ENCODE measurements around the gene FAM120A. TPM values are rescaled to one million over a fixed set of nuclear protein-coding genes. Genes with fewer than 3 reads are reported as not detected.
"Not testable (repeated sequence)": the region's sequence is repeated elsewhere in the genome, so short reads cannot be mapped to it uniquely, and the experiment has no call there.

The FAM120A gene
- total RNA-seq, 1 donor from 2014 or later = 135 TPM

- intact Hi-C loops (cut with DNase I) = no loop called here
- Histone ChIP-seq H3K9me3 (no peaks in the 10 kb centered on the region), H3K27me3 (no peaks in the 10 kb centered on the region), H3K27ac (no peak overlapping the region), H3K4me3 (no peak overlapping the region), H3K4me1 (no peaks in the 10 kb centered on the region), H3K36me3 (no peaks in the 10 kb centered on the region)
- TF ChIP-seq, protein P1, sequence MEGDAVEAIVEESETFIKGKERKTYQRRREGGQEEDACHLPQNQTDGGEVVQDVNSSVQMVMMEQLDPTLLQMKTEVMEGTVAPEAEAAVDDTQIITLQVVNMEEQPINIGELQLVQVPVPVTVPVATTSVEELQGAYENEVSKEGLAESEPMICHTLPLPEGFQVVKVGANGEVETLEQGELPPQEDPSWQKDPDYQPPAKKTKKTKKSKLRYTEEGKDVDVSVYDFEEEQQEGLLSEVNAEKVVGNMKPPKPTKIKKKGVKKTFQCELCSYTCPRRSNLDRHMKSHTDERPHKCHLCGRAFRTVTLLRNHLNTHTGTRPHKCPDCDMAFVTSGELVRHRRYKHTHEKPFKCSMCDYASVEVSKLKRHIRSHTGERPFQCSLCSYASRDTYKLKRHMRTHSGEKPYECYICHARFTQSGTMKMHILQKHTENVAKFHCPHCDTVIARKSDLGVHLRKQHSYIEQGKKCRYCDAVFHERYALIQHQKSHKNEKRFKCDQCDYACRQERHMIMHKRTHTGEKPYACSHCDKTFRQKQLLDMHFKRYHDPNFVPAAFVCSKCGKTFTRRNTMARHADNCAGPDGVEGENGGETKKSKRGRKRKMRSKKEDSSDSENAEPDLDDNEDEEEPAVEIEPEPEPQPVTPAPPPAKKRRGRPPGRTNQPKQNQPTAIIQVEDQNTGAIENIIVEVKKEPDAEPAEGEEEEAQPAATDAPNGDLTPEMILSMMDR (IDR thresholded peaks at IDR 0.05) = no peak
- DNase-seq (ENCODE audit: low spot score in 2 of 2) = no peak
These were observed 13.5 kb upstream of the FAM120A start for GRCh38 chr9:93437996-93438395.

DNA sequence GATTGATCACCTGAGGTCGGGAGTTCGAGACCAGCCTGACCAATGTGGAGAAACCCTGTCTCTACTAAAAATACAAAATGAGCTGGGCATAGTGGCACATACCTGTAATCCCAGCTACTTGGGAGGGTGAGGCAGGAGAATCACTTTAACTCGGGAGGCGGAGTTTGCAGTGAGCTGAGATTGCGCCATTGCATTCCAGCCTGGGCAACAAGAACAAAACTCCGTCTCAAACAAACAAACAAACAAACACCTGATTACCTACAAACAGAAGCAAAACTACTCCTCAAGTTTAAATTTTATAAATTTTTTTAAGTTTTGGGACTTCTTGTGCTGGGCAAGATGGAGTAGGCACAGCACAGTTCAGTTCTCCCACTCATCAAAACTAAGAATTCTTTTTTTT is 12.2 kb upstream of the FAM120A start:
- intact Hi-C loops (cut with DNase I); H3K9me3 ChIP-seq; H3K4me3 ChIP-seq; H3K36me3 ChIP-seq; H3K27me3 ChIP-seq; H3K4me1 ChIP-seq; DNase-seq (ENCODE audit: low spot score in 2 of 2); H3K27ac ChIP-seq: not testable (repeated sequence)

GRCh38 chr9:93440896-93441580 is 10.4 kb upstream of the FAM120A start:
- Histone ChIP-seq H3K36me3 (peaks cover 0 to 3% of the 10 kb centered on the region in 2 donors), H3K9me3 (no peaks in the 10 kb centered on the region), H3K4me1 (no peaks in the 10 kb centered on the region), H3K27me3 (no peaks in the 10 kb centered on the region), H3K27ac (no peak overlapping the region), H3K4me3 (no peak overlapping the region)
- intact Hi-C loops (cut with DNase I) = no loop called here
- no peak for DNase-seq (ENCODE audit: low spot score in 2 of 2)
- TF ChIP-seq, protein P1 (IDR thresholded peaks at IDR 0.05) = no peak

DNA sequence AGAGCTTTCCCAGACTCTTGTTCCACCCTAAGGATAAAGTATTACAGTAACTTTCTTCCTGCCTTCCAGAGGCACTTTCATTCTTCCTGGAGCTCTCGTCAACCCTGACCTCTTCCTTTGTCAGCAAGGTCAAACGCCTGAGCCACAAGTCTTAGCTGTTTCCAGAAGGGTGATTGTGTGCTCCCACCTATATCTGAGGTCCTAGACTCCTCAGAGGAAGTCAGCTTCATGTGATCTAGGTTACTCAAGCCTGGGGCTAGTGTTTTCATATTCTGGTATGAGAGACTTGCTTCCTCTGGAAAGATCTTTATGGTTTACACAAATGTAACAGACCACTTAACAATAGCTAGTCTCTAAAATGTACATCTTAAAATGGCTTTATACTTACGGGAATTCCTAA is 5.4 kb upstream of the FAM120A start:
- H3K4me1 ChIP-seq = peaks cover 8 to 11% of the 10 kb centered on the region in 2 donors
- H3K4me3 ChIP-seq = no peak overlapping the region
- H3K27me3 ChIP-seq = no peaks in the 10 kb centered on the region
- peaks cover 30 to 31% of the 10 kb centered on the region in 2 donors for H3K36me3 ChIP-seq
- no peak overlapping the region for H3K27ac ChIP-seq
- TF ChIP-seq, protein P1 (IDR thresholded peaks at IDR 0.05) = no peak
- intact Hi-C loops (cut with DNase I) = no loop called here
- no peak for DNase-seq (ENCODE audit: low spot score in 2 of 2)
- no peaks in the 10 kb centered on the region for H3K9me3 ChIP-seq

DNA sequence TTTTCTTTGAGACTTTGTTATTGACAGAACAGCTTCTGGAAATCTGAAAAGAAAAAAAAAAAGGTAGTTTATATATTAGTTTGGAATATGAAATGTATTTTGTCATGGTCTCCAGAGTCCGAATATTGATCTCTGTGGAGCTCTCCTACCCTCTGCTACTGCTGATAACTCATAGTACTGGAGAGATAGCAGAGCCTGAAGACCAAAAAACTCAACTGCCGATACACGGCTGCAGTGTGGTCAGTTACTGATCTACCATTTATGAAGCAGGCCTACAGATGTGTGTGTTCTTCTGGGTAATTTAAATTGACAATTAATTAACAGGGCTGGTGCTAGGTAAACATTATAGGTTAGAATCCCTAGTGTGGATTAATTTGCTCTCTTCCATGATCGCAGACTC is 3.8 kb upstream of the FAM120A start:
- TF ChIP-seq, protein P1 (IDR thresholded peaks at IDR 0.05) = no peak
- DNase-seq (ENCODE audit: low spot score in 2 of 2) = no peak
- no peak overlapping the region for H3K27ac ChIP-seq
- peaks cover 8 to 11% of the 10 kb centered on the region in 2 donors for H3K4me1 ChIP-seq
- no peak overlapping the region for H3K4me3 ChIP-seq
- H3K9me3 ChIP-seq = no peaks in the 10 kb centered on the region
- intact Hi-C loops (cut with DNase I) = no loop called here
- no peaks in the 10 kb centered on the region for H3K27me3 ChIP-seq
- peaks cover 30 to 31% of the 10 kb centered on the region in 2 donors for H3K36me3 ChIP-seq

GRCh38 chr9:93451849-93452709 is 594 bp downstream of the FAM120A start:
- DNase-seq (ENCODE audit: low spot score in 2 of 2) = peak in 1 of 2 donors; percentile 73
- TF ChIP-seq, protein P1 (IDR thresholded peaks at IDR 0.05) = peak in 1 of 3 experiments; percentile 15
- no peaks in the 10 kb centered on the region for H3K9me3 ChIP-seq
- H3K4me1 ChIP-seq = peaks cover 8 to 25% of the 10 kb centered on the region in 2 donors
- peaks cover 18 to 21% of the 10 kb centered on the region in 2 donors for H3K36me3 ChIP-seq
- H3K27ac ChIP-seq = peak overlapping the region; percentile 89 to 94
- intact Hi-C loops (cut with DNase I) = loop anchor here (2.0 to 10.0 kb wide), 10 partner anchors 50 to 1337 kb away; partner anchors contain the start of genes BICD2, CARD19, IPPK and NINJ1
- H3K4me3 ChIP-seq = peak overlapping the region; percentile 63 to 68
- H3K27me3 ChIP-seq = no peaks in the 10 kb centered on the region
